Pancreas (tissue), 10 donors: ENCODE results near the gene SLCO4A1. TPM values are rescaled to one million over a fixed set of nuclear protein-coding genes. Genes with fewer than 3 reads are reported as not detected.

Source experiments
- ATAC-seq, 4 donors: fragments of 200-7000 bp; cut with Tn5 transposase; one replicate each; pipeline versions ENCODE4 v1.8.0 to v1.9.1; 2020; ENCODE audit warnings: mild to moderate bottlenecking in 4 of 4, moderate library complexity in 4 of 4
- DNase-seq, 6 donors: peaks; one replicate each; pipeline ENCODE4 v3.0.0-alpha.2; 2020
- FAIRE-seq: peaks from 2 replicates; lab custom pipeline; 2012; peaks lifted over from hg19 to GRCh38; lab: Jason Lieb, UNC
- H3K27ac ChIP-seq, 4 donors: fragments of 200-600 bp; sonication (generic); 1 replicate in 3 of 4; 2 replicates in 1 of 4; pipeline versions ENCODE4 v1.5.0 to v1.8.0; 2020
- H3K27me3 ChIP-seq, 4 donors: fragments of 200-600 bp; one replicate each; pipeline ENCODE4 v1.8.0; 2021
- H3K36me3 ChIP-seq, 3 donors: fragments of 200-600 bp; sonication (generic) in 1 of 3; one replicate each; pipeline versions ENCODE4 v1.5.0 to v1.8.0; 2020 to 2021
- H3K4me1 ChIP-seq, 3 donors: fragments of 200-600 bp; one replicate each; pipeline ENCODE4 v1.8.0; 2021
- H3K4me3 ChIP-seq, 4 donors: fragments of 200-600 bp; sonication (generic) in 2 of 4; one replicate each; pipeline versions ENCODE4 v1.5.0 to v1.8.0; 2020 to 2021
- H3K9me3 ChIP-seq, 4 donors: fragments of 200-600 bp; one replicate each; pipeline ENCODE4 v1.8.0; 2021
- CTCF ChIP-seq, 4 donors: fragments of 200-600 bp; sonication (generic) in 3 of 4; IDR thresholded peaks; one replicate each; pipeline versions ENCODE4 v1.5.0 to v1.8.0; 2021; ENCODE audit warnings: antibody characterized with exemption in 4 of 4
- WGBS, 2 donors: extraction: QIAGEN DNeasy Blood & Tissue Kit; methylation state at CpG; one replicate each; pipeline ENCODE4 v1.1.7; 2013; 5-methylcytosine and 5-hydroxymethylcytosine counted together
- intact Hi-C, 3 donors: fragments of 100-400 bp; cut with DNase I; formaldehyde crosslinking; loops; one replicate each; pipeline versions ENCODE4 v1.11.1 to v1.14.2; 2022
- polyA plus RNA-seq, 2 donors: library from polyadenylated mRNA; stranded (reverse); fragments of 200-250 nt; gene quantifications; one replicate each; pipeline ENCODE4 v1.2.3, GENCODE V29; 2013
- total RNA-seq, 6 donors: library from RNA; stranded (reverse); fragmentation: NEBNext Ultra II Directional in 4 of 6; extraction: Animal tissue kit (Norgen Biotek cat#: 25700) in 4 of 6; gene quantifications; one replicate each; pipeline versions ENCODE4 v1.2.1 to v1.2.4, GENCODE V29; 2021 to 2023
- donor health status: healthy with polysubstance abuse.
- donor health status: DM: no; HTN: no; CAD: no; lungs with moderate emphysema.
- donor health status: DM: no; HTN: no; CAD: no.
- donor health status: control.
- donor health status: control.
- donor health status: Bipolar disorder and iron deficiency.
- donor health status: DM: yes; HTN: yes; CAD: no.
- donor health status: DM: no; HTN: no; CAD: no.
- donor health status: DM: no; HTN: no; CAD: no.
- donor health status: DM: yes; HTN: yes; CAD: no.

Gene SLCO4A1
- total and polyA plus RNA-seq, 8 donors: 1.2 to 15.9 (median 2.2) TPM

- Histone ChIP-seq H3K27me3 (no peaks in the 10 kb centered on the region), H3K4me3 (no peak overlapping the region), H3K27ac (peak overlapping the region; percentile 81 to 92 (median 88)), H3K9me3 (no peaks in the 10 kb centered on the region), H3K4me1 (peaks cover 4 to 12% (median 6%) of the 10 kb centered on the region in 3 donors), H3K36me3 (no peaks in the 10 kb centered on the region)
- no peak for FAIRE-seq
- TF ChIP-seq CTCF (IDR thresholded peaks at IDR 0.05): no peak
- intact Hi-C loops: no loop called here
- no peak for ATAC-seq
- 87 to 88% methylated on average over 12 of the region's 12 CpGs for WGBS, 2 donors
- no peak for DNase-seq
These were observed 11.1 kb downstream of the SLCO4A1 start for GRCh38 chr20:62653373-62653772.

- FAIRE-seq: no peak
- Histone ChIP-seq H3K27ac (no peak overlapping the region), H3K36me3 (no peaks in the 10 kb centered on the region), H3K4me3 (no peak overlapping the region), H3K9me3 (no peaks in the 10 kb centered on the region), H3K4me1 (peaks cover 4 to 12% (median 6%) of the 10 kb centered on the region in 3 donors), H3K27me3 (no peaks in the 10 kb centered on the region)
- WGBS, 2 donors: 90 to 94% methylated on average over 24 of the region's 24 CpGs
- DNase-seq: peak in 1 of 6 donors; percentile 49
- intact Hi-C loops: no loop called here
- ATAC-seq: no peak
- no peak for TF ChIP-seq CTCF (IDR thresholded peaks at IDR 0.05)
These were observed 11.8 kb downstream of the SLCO4A1 start for GRCh38 chr20:62653951-62654685.

GRCh38 chr20:62655282-62656196, 13.2 kb downstream of the SLCO4A1 start:
- Histone ChIP-seq H3K4me1 (peaks cover 4 to 12% (median 6%) of the 10 kb centered on the region in 3 donors), H3K9me3 (no peaks in the 10 kb centered on the region), H3K36me3 (no peaks in the 10 kb centered on the region), H3K27ac (no peak overlapping the region), H3K4me3 (no peak overlapping the region), H3K27me3 (no peaks in the 10 kb centered on the region)
- 79 to 87% methylated on average over 36 to 38 of the region's 38 CpGs for WGBS, 2 donors
- no peak for ATAC-seq
- intact Hi-C loops: no loop called here
- no peak for TF ChIP-seq CTCF (IDR thresholded peaks at IDR 0.05)
- no peak for FAIRE-seq
- DNase-seq: peak in 1 of 6 donors; percentile 64

GRCh38 chr20:62656197-62656918, 14.1 kb downstream of the SLCO4A1 start:
- H3K27me3 ChIP-seq: no peaks in the 10 kb centered on the region
- ATAC-seq (no peak), DNase-seq (no peak), FAIRE-seq (no peak)
- H3K27ac ChIP-seq: no peak overlapping the region
- TF ChIP-seq CTCF (IDR thresholded peaks at IDR 0.05): no peak
- H3K4me1 ChIP-seq: peaks cover 4 to 12% (median 6%) of the 10 kb centered on the region in 3 donors
- H3K36me3 ChIP-seq: no peaks in the 10 kb centered on the region
- intact Hi-C loops: no loop called here
- 83 to 84% methylated on average over 35 to 39 of the region's 39 CpGs for WGBS, 2 donors
- no peaks in the 10 kb centered on the region for H3K9me3 ChIP-seq
- H3K4me3 ChIP-seq: no peak overlapping the region
